Ascending aorta (tissue), 2 donors: Measurements from ENCODE around the gene CREBBP. TPM values are rescaled to one million over a fixed set of nuclear protein-coding genes. Genes with fewer than 3 reads are reported as not detected.

Experiments used
- DNase-seq, 2 donors: peaks; one replicate each; pipeline ENCODE4 v3.0.0-alpha.2; 2019; ENCODE audit warnings: low spot score in 2 of 2
- H3K27ac ChIP-seq, 2 donors: fragments of 200-600 bp; sonication (generic); one replicate each; pipeline ENCODE4 v1.5.1; 2016 to 2017; ENCODE audit warnings: mild to moderate bottlenecking in 1 of 2
- H3K27me3 ChIP-seq: fragments of 200-600 bp; sonication (generic); one replicate; pipeline ENCODE4 v1.5.1; 2017
- H3K36me3 ChIP-seq, 2 donors: fragments of 200-600 bp; sonication (generic); one replicate each; pipeline ENCODE4 v1.5.1; 2016
- H3K4me1 ChIP-seq, 2 donors: fragments of 200-600 bp; sonication (generic); one replicate each; pipeline ENCODE4 v1.5.1; 2016 to 2017; ENCODE audit warnings: mild to moderate bottlenecking in 1 of 2
- H3K4me3 ChIP-seq, 2 donors: fragments of 200-600 bp; sonication (generic); one replicate each; pipeline ENCODE4 v1.5.1; 2016 to 2017; ENCODE audit warnings: mild to moderate bottlenecking in 1 of 2
- H3K9me3 ChIP-seq, 2 donors: fragments of 200-600 bp; sonication (generic); one replicate each; pipeline ENCODE4 v1.5.1; 2016
- intact Hi-C: fragments of 100-400 bp; cut with DNase I; formaldehyde crosslinking; loops from one replicate; pipeline ENCODE4 v1.15.1; 2023
- total RNA-seq: library from RNA; depleted of rRNA; stranded (reverse); fragments of >200 nt; gene quantifications from one replicate; pipeline ENCODE4 v1.1.0, GENCODE V29; 2016
- TF ChIP-seq, protein P1 (sequence below), 3 experiments: fragments of 200-600 bp in 2 of 3; fragments of 450-650 bp in 1 of 3; sonication (generic) in 2 of 3; IDR thresholded peaks; one replicate each; pipeline ENCODE4 v1.5.1; 2016 to 2019; ENCODE audit warnings: antibody characterized with exemption in 3 of 3, mild to moderate bottlenecking in 1 of 3, moderate library complexity in 1 of 3

The CREBBP gene
- total RNA-seq, 1 donor from 2014 or later = 73.7 TPM

DNA sequence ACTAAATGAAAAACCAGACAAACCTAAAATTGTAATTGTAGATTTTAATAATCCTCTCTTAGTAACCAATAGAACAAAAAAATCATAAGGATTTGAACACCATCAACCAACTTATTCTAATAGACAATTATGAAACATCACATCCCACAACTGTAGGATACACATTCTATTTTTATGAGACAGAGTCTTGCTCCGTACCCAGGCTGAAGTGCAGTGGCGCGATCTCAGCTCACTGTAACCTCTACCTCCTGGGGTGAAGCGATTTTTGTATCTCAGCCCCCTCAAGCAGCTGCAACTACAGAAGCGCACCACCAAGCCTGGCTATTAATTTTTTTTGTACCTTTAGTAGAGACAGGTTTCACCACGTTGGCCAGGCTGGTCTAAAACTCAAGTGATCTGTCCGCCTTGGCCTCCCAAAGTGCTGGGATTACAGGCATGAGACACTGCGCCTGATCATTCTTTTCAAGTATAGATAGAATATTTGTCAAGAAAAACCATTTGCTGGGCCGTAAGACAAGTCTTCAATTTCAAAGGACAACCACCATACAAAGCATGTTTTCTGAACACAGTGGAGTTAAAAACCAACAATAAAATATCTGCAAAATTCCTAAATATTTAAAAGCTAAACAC lies 49.8 kb downstream of the CREBBP start:
- Histone ChIP-seq H3K27ac (no peak overlapping the region), H3K27me3 (no peaks in the 10 kb centered on the region), H3K4me3 (no peak overlapping the region), H3K9me3 (peaks cover 7 to 19% of the 10 kb centered on the region in 2 donors), H3K4me1 (peaks cover 0 to 4% of the 10 kb centered on the region in 2 donors), H3K36me3 (no peaks in the 10 kb centered on the region)
- DNase-seq = no peak
- TF ChIP-seq, protein P1, sequence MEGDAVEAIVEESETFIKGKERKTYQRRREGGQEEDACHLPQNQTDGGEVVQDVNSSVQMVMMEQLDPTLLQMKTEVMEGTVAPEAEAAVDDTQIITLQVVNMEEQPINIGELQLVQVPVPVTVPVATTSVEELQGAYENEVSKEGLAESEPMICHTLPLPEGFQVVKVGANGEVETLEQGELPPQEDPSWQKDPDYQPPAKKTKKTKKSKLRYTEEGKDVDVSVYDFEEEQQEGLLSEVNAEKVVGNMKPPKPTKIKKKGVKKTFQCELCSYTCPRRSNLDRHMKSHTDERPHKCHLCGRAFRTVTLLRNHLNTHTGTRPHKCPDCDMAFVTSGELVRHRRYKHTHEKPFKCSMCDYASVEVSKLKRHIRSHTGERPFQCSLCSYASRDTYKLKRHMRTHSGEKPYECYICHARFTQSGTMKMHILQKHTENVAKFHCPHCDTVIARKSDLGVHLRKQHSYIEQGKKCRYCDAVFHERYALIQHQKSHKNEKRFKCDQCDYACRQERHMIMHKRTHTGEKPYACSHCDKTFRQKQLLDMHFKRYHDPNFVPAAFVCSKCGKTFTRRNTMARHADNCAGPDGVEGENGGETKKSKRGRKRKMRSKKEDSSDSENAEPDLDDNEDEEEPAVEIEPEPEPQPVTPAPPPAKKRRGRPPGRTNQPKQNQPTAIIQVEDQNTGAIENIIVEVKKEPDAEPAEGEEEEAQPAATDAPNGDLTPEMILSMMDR (IDR thresholded peaks at IDR 0.05) = no peak
- intact Hi-C loops = no loop called here

DNA sequence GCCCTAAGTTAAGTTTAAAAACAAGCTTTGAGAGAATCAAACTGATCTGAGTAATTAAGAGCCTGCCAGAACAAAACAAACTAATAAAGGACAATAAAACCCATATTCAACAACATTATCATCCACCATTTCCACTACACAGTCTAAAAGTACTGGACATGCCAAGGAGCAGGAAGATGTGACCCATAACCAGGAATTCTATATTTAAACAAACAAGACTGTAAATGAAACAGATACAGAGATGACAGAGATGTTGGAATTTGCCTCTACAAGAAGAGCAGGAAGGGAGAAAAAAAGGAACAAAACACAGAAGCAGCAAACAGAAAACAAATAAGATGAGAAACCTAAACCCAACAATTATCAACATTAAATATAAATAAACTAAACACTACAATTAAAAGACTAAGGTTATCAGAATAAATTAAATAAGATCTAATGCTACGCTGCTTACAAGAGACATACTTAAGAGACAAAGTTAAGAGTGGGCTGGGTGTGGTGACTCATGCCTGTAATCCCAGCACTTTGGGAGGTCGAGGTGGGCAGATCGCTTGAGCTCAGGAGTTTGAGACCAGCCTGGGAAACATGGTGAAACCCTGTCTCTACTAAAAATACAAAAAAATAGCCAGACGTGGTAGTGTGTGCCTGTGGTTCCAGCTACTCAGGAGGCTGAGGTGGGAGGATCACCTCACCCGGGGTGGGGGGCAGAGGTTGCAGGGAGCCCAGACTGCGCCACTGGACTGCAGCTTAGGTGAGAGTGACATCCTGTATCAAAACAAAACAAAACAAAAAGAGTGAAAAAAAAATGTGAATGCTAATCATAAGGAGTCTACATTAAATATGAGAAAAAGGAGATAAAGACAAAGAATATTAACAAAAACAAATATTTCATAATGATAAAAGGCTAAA lies 50.6 kb downstream of the CREBBP start:
- H3K9me3 ChIP-seq = peaks cover 7 to 19% of the 10 kb centered on the region in 2 donors
- no peak overlapping the region for H3K4me3 ChIP-seq
- no peak for DNase-seq
- intact Hi-C loops = no loop called here
- TF ChIP-seq, protein P1 (IDR thresholded peaks at IDR 0.05) = no peak
- H3K4me1 ChIP-seq = peaks cover 0 to 4% of the 10 kb centered on the region in 2 donors
- no peaks in the 10 kb centered on the region for H3K27me3 ChIP-seq
- no peak overlapping the region for H3K27ac ChIP-seq
- no peaks in the 10 kb centered on the region for H3K36me3 ChIP-seq

DNA sequence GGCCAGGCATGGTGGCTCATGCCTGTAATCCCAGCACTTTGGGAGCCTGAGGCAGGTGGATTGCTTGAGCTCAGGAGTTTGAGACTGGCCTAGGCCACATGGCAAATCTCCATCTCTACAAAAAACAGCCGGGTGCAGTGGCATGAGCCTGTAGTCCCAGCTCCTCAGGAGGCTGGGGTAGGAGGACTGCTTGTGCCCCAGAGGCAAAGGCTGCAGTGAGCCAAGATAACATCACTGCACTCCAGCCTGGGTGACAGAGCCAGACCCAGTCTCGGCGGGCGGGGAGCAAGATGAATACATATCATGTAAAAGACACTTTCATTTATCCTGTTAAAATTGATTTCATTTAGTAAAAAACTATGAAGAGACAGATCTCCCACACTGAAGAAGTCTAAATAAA lies 54.6 kb downstream of the CREBBP start:
- DNase-seq = no peak
- intact Hi-C loops = no loop called here
- Histone ChIP-seq H3K4me3 (no peak overlapping the region), H3K27ac (no peak overlapping the region), H3K27me3 (no peaks in the 10 kb centered on the region), H3K4me1 (peaks cover 3 to 38% of the 10 kb centered on the region in 2 donors), H3K36me3 (no peaks in the 10 kb centered on the region), H3K9me3 (no peaks in the 10 kb centered on the region)
- TF ChIP-seq, protein P1 (IDR thresholded peaks at IDR 0.05) = no peak

DNA sequence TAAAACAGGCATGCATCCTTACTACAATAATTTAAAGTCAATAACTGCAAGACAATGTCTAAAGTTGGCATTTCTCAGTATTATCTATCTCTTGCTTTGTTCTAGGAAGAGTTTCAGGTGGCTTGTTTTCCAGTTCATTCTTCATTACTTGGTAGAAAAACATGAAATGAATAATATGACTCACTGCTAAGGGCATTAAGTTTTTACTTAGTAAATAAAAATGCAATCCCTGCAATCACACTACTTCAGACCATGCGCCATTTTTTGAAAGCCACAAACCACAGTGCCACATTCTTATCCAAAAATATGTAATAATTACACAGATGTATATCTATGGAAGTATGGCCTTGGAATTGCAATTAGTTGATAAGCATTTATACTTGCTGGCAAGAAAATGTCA lies 55.4 kb downstream of the CREBBP start:
- Histone ChIP-seq H3K36me3 (no peaks in the 10 kb centered on the region), H3K9me3 (no peaks in the 10 kb centered on the region), H3K4me3 (no peak overlapping the region), H3K27me3 (no peaks in the 10 kb centered on the region), H3K27ac (no peak overlapping the region), H3K4me1 (peaks cover 3 to 45% of the 10 kb centered on the region in 2 donors)
- intact Hi-C loops = no loop called here
- no peak for DNase-seq
- TF ChIP-seq, protein P1 (IDR thresholded peaks at IDR 0.05) = no peak

DNA sequence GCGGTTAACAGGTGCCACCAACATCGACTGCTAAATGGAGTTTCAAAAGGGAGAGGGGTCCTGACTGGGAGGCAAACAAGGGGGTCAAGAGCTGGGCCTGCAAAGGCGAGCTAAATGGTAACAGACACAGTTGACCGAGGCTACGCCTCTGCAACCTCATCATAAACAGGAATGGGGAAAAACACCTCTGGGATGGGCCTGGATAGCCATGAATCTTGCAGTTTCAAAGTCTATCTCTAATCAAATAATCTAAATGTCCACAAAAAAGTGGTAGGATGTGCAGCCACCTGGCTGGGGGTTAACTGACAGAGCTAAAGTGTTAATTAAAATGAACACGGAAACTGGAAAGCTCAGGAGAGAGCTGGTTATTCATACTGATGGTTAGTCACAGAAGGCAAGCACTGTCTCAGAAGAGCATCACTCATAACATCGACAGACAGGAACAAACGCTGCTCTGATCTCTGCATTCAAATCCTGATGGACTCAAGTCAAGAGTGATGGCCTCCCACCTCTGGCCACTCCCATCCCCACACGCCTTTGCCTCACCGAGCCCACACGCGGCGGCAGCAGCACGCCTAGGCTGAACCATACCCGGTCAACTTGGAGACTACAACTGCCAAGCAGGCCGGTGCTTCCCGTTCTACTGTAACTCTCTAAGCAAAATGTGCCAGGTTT lies 56.3 kb downstream of the CREBBP start:
- no peak overlapping the region for H3K27ac ChIP-seq
- intact Hi-C loops = no loop called here
- TF ChIP-seq, protein P1 (IDR thresholded peaks at IDR 0.05) = no peak
- no peaks in the 10 kb centered on the region for H3K27me3 ChIP-seq
- no peak for DNase-seq
- H3K9me3 ChIP-seq = no peaks in the 10 kb centered on the region
- peaks cover 3 to 52% of the 10 kb centered on the region in 2 donors for H3K4me1 ChIP-seq
- no peaks in the 10 kb centered on the region for H3K36me3 ChIP-seq
- no peak overlapping the region for H3K4me3 ChIP-seq
